GM20000 (cell line): ENCODE data around the gene MCIDAS.
A peak's percentile ranks its signal among the peaks of the same experiment; 100 is the strongest.

Source experiments
- DNase-seq: peaks from one replicate; pipeline ENCODE4 v3.0.0; 2012; ENCODE audit warnings: low spot score
- TF ChIP-seq, protein P1 (sequence below): IDR thresholded peaks from 2 replicates; pipeline ENCODE4 v1.5.1; 2012; ENCODE audit warnings: mild to moderate bottlenecking, control low read depth; ENCODE audit errors: extremely low read depth, missing control alignments

MCIDAS gene

DNA sequence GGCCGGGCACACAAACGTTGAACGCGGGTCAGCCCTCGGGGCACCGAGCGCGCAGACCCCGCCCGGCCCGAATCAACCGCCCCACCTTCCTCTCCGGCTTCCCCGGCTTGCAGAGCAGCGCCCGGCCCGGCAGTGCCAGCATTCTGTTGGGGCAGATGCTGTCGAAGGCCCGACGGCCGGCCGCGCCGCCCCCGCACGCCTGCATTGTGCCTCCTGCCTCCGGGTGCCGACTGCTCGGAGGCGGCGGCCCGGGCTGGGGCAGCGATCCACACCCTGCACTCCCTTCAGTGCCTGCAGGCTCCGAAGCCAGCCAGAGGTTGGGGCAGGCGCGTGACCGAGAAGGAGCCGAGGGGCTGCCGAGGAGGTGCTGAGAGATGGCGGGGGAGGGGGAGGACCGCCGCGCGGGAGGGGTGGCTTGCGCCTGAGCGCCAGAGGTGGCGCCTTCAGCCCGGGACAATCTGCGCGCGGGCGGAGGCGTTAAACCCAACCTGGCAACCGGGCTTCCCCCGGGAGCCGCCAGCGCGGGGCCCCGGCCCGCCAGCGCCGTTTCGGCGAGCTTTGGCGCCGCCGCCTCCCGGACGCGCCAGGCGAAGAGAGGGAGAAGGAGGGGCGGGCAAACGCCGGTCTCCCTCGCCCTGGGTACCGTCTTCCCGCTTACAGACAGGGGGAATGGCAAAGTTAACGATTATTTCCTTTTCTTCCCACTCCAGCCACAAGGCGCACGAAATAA, at the start of gene MCIDAS:
Gene MCIDAS, minus strand, starts transcription at position 382 of the 730 bp plus-strand sequence. Its CDS starts 177 bp downstream, at position 205.
- TF ChIP-seq, protein P1, sequence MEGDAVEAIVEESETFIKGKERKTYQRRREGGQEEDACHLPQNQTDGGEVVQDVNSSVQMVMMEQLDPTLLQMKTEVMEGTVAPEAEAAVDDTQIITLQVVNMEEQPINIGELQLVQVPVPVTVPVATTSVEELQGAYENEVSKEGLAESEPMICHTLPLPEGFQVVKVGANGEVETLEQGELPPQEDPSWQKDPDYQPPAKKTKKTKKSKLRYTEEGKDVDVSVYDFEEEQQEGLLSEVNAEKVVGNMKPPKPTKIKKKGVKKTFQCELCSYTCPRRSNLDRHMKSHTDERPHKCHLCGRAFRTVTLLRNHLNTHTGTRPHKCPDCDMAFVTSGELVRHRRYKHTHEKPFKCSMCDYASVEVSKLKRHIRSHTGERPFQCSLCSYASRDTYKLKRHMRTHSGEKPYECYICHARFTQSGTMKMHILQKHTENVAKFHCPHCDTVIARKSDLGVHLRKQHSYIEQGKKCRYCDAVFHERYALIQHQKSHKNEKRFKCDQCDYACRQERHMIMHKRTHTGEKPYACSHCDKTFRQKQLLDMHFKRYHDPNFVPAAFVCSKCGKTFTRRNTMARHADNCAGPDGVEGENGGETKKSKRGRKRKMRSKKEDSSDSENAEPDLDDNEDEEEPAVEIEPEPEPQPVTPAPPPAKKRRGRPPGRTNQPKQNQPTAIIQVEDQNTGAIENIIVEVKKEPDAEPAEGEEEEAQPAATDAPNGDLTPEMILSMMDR, result peak; percentile 7
- DNase-seq, result peak; percentile 88

DNA sequence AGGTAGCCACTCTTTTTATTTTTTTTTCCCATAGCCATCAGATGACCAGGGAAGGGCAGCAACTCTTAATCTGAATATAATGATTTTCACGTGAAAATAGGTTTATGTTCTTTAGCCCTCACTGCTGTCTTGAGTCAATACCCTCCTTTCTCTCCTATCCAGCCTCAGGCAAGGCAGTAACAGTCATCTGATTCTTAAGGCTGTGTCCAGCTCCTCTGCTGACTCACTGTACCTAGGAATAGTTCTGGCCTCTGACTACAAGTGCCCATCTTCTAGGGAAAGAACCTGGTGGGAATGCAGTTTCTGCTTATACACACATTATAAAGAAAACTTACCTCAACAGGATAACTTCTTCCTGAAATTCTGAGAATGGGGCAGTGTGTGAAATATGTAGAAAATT, 49.7 kb upstream of the MCIDAS start:
- TF ChIP-seq, protein P1, result no peak
- DNase-seq, result no peak

DNA sequence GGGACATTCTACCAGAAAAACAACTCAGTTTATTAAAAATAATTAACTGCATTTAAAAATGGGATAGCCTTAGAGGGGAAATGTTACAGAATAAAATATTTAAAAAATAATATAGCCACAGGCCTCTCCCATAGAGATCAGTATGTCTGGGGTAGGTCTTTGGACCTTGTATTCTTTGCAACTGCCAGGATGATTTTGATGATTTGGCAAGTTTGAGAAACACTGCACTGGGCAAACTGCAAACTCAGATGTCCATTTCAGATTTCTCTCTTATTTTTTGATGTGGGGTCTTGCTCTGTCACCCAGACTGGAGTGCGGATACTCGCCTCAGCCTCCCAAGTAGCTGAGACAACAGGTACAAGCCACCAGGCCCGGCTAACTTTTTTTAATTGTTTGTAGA, 31.2 kb upstream of the MCIDAS start:
- TF ChIP-seq, protein P1, result no peak
- no peak for DNase-seq

DNA sequence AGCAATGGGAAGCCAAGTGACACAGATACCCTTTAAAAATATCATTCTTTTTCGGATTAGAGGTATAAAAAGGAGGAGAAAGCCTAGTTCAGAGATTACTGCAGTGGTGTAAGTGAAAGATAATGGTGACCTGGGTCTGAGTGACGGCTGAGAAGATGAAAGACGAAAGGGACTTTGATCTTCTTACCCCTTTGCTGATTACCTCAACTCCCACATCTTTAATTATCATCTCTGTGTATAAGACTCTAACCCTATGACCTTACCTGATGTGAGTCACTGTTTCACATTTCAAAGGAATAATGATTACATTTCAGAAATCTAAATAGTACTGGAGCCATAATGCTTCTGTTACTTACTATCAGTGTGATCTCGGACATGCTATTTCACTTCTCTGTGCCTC, 27.7 kb upstream of the MCIDAS start:
- no peak for DNase-seq
- TF ChIP-seq, protein P1, result no peak

DNA sequence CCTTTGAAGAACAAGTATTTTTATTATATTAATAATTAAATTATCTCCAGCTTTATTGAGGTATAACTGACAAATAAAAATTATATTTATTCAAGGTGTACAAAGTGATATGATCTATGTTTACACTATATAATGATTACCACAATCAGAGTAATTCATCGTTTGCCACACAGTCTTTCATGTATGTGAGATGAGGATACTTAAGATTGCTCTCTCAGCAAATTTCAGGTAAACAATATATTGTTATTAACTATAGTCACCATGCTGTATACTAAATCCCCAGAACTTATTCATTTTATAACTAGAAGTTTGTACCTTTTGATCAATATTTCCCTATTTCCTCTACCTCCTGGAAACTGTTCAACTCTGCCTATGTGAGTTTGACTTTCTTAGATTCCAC, 22.9 kb upstream of the MCIDAS start:
- TF ChIP-seq, protein P1, result no peak
- DNase-seq, result no peak

DNA sequence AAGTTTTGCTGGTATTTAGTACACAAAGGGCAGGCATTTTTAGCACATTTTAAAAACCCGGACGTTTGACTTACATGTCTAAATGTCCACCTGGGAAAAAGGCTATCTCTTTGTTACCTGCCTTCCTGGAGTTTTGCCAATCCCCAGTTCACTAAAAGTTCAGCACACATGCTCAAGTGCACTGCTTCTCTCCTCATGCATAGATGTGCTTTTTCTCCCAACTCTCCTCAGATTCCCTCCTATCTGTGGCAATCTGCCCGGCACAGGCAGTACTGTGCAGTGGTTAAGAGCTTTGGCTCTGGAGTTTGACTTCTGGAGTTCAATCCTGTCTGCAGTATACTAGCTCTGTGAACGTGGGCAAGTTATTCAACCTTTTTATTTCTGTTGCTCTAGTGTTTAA, 14.6 kb upstream of the MCIDAS start:
- TF ChIP-seq, protein P1, result no peak
- no peak for DNase-seq

DNA sequence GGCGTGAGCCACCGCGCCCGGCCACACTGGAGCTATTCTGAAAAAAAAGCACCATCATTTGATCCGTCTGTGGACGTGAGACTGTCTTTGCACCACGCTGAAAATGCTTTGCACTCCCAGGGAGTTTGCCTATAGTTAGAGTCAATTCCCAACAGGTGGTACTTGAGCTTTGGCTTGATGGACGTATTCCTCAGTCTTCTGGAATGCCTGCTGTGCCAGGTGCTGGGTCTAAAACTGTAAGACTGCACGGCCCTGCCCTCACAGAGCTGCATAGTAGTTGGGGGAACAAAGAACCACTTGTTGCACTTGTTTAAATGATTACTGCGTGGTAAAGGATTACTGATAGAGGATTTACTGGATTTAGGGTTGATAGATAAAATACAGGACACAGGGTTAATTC, 9.7 kb upstream of the MCIDAS start:
- no peak for DNase-seq
- TF ChIP-seq, protein P1, result no peak
